Muscle of leg (tissue), 11 donors: ENCODE measurements around the gene BID. TPM values are rescaled to one million over a fixed set of nuclear protein-coding genes. Genes with fewer than 3 reads are reported as not detected.

Experiments used
- DNase-seq: peaks from one replicate; pipeline ENCODE4 v3.0.0; 2013
- H3K27ac ChIP-seq: one replicate; pipeline ENCODE4 v1.5.1; 2013; ENCODE audit warnings: mild to moderate bottlenecking, low read length, control low read depth
- H3K27me3 ChIP-seq: one replicate; pipeline ENCODE4 v1.6.1; 2013; ENCODE audit warnings: low read length; ENCODE audit not compliant: control insufficient read depth, insufficient read depth
- H3K36me3 ChIP-seq: one replicate; pipeline ENCODE4 v1.6.1; 2013; ENCODE audit warnings: low read length; ENCODE audit not compliant: control insufficient read depth, insufficient read depth
- H3K4me1 ChIP-seq: one replicate; pipeline ENCODE4 v1.6.1; 2013; ENCODE audit warnings: low read length; ENCODE audit not compliant: control insufficient read depth, insufficient read depth
- H3K4me3 ChIP-seq: one replicate; pipeline ENCODE4 v1.5.1; 2013; ENCODE audit warnings: low read length, control low read depth
- H3K9me3 ChIP-seq: replicated peaks from 2 replicates; pipeline ENCODE4 v1.6.1; 2013; ENCODE audit warnings: low read depth, low read length; ENCODE audit not compliant: control insufficient read depth
- WGBS: methylation state at CpG from one replicate; pipeline ENCODE4 v1.1.5; 2013; ENCODE audit warnings: missing lambda C conversion rate; ENCODE audit not compliant: insufficient coverage; 5-methylcytosine and 5-hydroxymethylcytosine counted together
- polyA plus RNA-seq, 8 donors: library from polyadenylated mRNA; unstranded; fragments of 120-200 nt; gene quantifications; one replicate each; pipeline versions ENCODE4 v1.2.1 to v1.2.3, GENCODE V29; 2013; ENCODE audit warnings: inconsistent platforms in 1 of 8, low replicate concordance in 1 of 8; ENCODE audit not compliant: insufficient read length in 8 of 8, insufficient read depth in 1 of 8
- total RNA-seq: library from RNA; stranded (reverse); fragments of 120-200 nt; gene quantifications from one replicate; pipeline ENCODE4 v1.2.4, GENCODE V29; 2013

Gene BID
- total and polyA plus RNA-seq, 9 donors = 16.0 to 20.5 (median 18.0) TPM

DNA sequence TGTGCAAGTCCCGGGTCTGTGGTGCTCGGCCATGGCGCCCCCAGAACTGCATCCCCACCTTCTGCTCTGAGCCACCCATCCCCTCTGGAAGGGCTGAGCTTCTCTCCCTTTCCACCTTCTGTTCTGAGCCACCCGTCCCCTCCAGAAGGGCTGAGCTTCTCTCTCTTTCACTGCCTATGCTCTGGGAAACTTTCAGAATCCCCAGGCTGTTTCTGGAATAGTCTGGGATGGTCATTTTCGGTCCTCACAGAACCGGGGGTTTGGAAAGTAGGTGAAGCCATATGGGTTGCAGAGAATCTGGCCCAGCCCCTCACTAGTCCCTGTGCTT is 3.4 kb upstream of the BID start:
- peaks cover 41% of the 10 kb centered on the region for H3K4me1 ChIP-seq
- H3K4me3 ChIP-seq = peak overlapping the region; percentile 0
- H3K27me3 ChIP-seq = peaks cover 3% of the 10 kb centered on the region
- no peaks in the 10 kb centered on the region for H3K36me3 ChIP-seq
- H3K27ac ChIP-seq = peak overlapping the region; percentile 38
- 46% methylated on average over 3 of the region's 6 CpGs for WGBS
- no peaks in the 10 kb centered on the region for H3K9me3 ChIP-seq
- no peak for DNase-seq

- Histone ChIP-seq H3K36me3 (no peaks in the 10 kb centered on the region), H3K27ac (peak overlapping the region; percentile 38), H3K4me1 (peaks cover 41% of the 10 kb centered on the region), H3K9me3 (no peaks in the 10 kb centered on the region), H3K4me3 (peak overlapping the region; percentile 0), H3K27me3 (peaks cover 3% of the 10 kb centered on the region)
- WGBS = 69% methylated on average over 27 of the region's 27 CpGs
- peak; percentile 38 for DNase-seq
Observed at GRCh38 chr22:17777005-17777716, 2.9 kb upstream of the BID start.

GRCh38 chr22:17775781-17776465 is 1.7 kb upstream of the BID start:
- 85% methylated on average over 7 of the region's 10 CpGs for WGBS
- H3K4me1 ChIP-seq = peaks cover 37% of the 10 kb centered on the region
- H3K27ac ChIP-seq = no peak overlapping the region
- H3K9me3 ChIP-seq = no peaks in the 10 kb centered on the region
- no peak overlapping the region for H3K4me3 ChIP-seq
- no peaks in the 10 kb centered on the region for H3K36me3 ChIP-seq
- DNase-seq = no peak
- peaks cover 3% of the 10 kb centered on the region for H3K27me3 ChIP-seq

- H3K4me3 ChIP-seq = peak overlapping the region; percentile 50
- peaks cover 3% of the 10 kb centered on the region for H3K27me3 ChIP-seq
- DNase-seq = no peak
- peaks cover 40% of the 10 kb centered on the region for H3K4me1 ChIP-seq
- H3K27ac ChIP-seq = no peak overlapping the region
- WGBS = 69% methylated on average over 26 of the region's 27 CpGs
- no peaks in the 10 kb centered on the region for H3K9me3 ChIP-seq
- H3K36me3 ChIP-seq = no peaks in the 10 kb centered on the region
Observed at GRCh38 chr22:17774926-17775685, 837 bp upstream of the BID start.

GRCh38 chr22:17773606-17774205 is 563 bp downstream of the BID start:
- H3K4me1 ChIP-seq = peaks cover 50% of the 10 kb centered on the region
- no peak overlapping the region for H3K27ac ChIP-seq
- WGBS = under 1% methylated on average over 34 of the region's 47 CpGs
- peak; percentile 47 for DNase-seq
- H3K4me3 ChIP-seq = peak overlapping the region; percentile 50
- H3K9me3 ChIP-seq = no peaks in the 10 kb centered on the region
- no peaks in the 10 kb centered on the region for H3K36me3 ChIP-seq
- peaks cover 3% of the 10 kb centered on the region for H3K27me3 ChIP-seq

DNA sequence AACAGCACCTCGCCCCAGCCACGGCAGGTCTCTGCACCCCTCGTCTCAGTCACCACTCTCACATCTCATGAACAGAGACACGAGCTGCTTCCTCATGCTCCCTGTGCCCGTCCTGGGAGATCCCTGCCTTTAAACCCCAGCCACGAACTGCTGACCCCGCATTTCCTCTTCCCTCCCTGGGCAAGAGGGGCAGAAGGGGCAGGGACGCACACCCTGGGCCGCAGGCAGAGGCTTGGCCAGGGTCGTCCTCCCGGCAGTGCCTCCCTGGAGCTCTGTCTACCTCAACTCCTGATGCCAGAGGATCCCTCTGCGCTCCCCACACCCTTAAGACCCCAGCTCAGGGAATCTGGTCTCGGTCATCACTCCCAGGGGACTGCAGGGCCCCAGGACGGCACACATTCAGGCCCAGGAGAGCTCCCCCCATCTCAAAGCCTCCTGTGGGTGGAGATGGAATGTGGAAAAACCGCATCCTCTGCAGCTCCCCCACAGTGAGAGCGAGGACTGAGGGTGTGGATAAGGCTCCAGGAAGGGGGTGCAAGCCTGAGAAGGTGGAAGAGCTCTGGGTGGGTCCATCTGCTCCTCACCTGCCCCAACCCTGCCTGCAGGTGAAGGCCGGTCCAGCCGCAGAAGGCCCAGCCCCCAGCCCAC is 1.2 kb downstream of the BID start:
- no peak overlapping the region for H3K27ac ChIP-seq
- peaks cover 50% of the 10 kb centered on the region for H3K4me1 ChIP-seq
- peaks cover 3% of the 10 kb centered on the region for H3K27me3 ChIP-seq
- no peaks in the 10 kb centered on the region for H3K36me3 ChIP-seq
- no peaks in the 10 kb centered on the region for H3K9me3 ChIP-seq
- peak; percentile 54 for DNase-seq
- H3K4me3 ChIP-seq = peak overlapping the region; percentile 50
- WGBS = 40% methylated on average over 14 of the region's 18 CpGs

DNA sequence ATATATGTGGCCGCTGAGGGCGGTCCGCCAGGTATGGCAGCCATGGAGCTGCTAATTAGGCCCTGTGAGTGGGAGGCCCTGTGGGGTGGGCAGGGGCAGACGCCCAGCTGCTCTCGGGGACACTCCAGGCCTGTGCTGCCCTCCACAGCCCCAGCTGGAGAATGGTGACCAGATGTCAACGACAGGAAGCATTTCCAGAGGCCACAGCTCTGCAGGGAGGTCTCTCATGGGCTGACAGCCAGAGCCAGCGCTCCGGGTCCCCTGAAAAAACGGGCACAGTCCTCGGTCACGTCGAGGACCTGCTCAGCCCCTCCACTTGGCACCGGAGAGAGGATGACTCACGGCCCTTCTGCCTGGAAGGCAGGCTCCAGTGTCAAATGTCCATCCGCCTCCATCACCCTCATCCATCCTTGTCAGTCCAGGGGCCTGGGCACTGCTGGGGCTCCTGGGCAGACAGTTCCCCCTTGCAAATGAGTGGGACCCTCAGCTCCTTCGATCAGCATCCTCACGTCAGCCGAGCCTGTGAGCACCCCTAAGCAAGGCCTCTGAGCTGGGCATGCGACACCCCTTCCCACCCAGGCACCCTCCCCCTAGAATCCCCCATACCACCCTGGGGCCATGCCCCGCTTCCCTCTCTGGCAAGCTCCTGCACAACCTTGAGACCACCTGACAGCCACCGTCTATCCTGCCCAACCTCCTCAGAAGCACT is 1.9 kb downstream of the BID start:
- Histone ChIP-seq H3K27ac (peak overlapping the region; percentile 29), H3K4me3 (no peak overlapping the region), H3K27me3 (peaks cover 3% of the 10 kb centered on the region), H3K9me3 (no peaks in the 10 kb centered on the region), H3K4me1 (peaks cover 50% of the 10 kb centered on the region), H3K36me3 (no peaks in the 10 kb centered on the region)
- DNase-seq = peak; percentile 63
- 54% methylated on average over 21 of the region's 21 CpGs for WGBS

DNA sequence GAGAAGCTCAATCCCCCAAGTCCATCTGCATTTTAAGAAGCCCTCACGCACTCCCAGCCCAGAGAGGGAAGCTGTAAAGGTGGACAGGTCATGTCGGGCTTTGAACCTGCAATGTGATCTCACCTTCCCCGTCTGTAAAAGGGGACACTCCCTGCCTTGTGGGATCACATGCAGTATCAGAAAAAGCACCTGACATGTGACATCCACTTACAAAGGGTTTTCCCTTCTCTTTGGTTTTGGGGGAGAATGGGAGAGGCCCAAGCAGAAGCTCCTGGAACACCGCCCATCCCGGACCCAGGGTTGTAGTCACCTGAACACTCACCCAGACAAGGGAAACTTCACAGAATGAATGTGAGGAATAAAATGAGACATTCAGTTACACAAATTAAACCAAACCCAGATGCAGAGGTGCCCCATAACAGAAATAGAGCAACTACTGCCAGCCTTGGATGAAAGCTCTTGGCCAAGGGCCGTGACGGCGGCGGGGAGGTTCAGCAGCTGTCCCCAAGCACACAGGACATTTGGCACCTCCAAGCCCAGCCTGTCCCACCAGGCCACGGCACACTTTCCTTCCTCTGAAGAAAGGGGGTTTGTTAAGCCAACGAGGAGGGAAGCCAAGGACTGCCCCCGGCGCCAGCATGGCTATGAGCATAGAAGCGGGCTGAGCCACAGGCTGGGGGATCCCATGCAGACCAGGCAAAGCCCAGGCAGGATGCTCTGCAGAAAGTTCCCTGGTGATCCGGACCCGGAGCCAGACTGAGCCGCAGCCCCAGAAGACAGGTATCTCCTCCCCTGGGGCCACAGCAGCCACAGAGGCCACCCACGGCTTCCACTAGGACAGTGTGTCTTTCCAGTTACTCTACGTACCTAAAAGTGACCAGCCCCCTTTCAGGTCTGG is 3.8 kb downstream of the BID start:
- peak; percentile 62 for DNase-seq
- Histone ChIP-seq H3K27me3 (peaks cover 3% of the 10 kb centered on the region), H3K4me1 (peaks cover 46% of the 10 kb centered on the region), H3K9me3 (no peaks in the 10 kb centered on the region), H3K4me3 (no peak overlapping the region), H3K36me3 (no peaks in the 10 kb centered on the region), H3K27ac (peak overlapping the region; percentile 51)
- 74% methylated on average over 15 of the region's 19 CpGs for WGBS

DNA sequence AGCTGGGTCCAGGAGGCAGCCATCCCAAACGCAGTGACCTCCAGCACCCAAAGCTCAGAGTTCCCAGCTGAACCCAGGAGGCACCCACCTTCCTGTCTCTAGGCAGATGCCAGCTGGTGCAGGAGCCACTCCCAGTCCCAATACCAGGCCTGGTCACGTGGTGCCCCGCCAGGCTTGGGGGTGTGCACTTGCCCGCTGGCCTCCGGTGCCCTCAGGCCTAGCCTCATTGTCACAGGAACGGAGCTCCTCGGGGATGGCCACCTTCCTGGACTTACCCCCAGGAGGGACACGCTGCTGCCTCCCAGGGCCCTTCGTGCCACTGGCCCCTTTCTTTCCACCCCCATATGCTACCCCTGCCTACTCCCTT is 4.6 kb downstream of the BID start:
- no peak overlapping the region for H3K27ac ChIP-seq

More for the DNA sequence above, 4.6 kb downstream of the BID start:
- Histone ChIP-seq H3K36me3 (no peaks in the 10 kb centered on the region), H3K27me3 (no peaks in the 10 kb centered on the region), H3K4me3 (no peak overlapping the region), H3K9me3 (no peaks in the 10 kb centered on the region), H3K4me1 (peaks cover 46% of the 10 kb centered on the region)
- no peak for DNase-seq
- WGBS = 87% methylated on average over 9 of the region's 9 CpGs
